HEK293 (cell line): ENCODE measurements around the gene SST.

ENCODE experiments used
- CTCF ChIA-PET: fragments of 350-600 bp; formaldehyde crosslinking; extraction: SDS; loops from one replicate; lab custom pipeline; 2021; ENCODE audit warnings: antibody characterized with exemption; lab: Yijun Ruan, JAX
- POLR2A ChIA-PET: fragments of 300-600 bp; formaldehyde crosslinking; extraction: SDS; loops from one replicate; lab custom pipeline; 2020; ENCODE audit warnings: antibody characterized with exemption, inconsistent platforms; lab: Yijun Ruan, JAX
- H3K27ac ChIP-seq: fragments of 200-500 bp; sonication (Bioruptor generic); 2 replicates; pipeline ENCODE4 v1.5.1; 2014; ENCODE audit warnings: low read depth, low read length, control low read depth, inconsistent platforms; ENCODE audit errors: extremely low read depth
- H3K36me3 ChIP-seq, 2 experiments: fragments of 200-500 bp in 1 of 2; sonication (Bioruptor generic) in 1 of 2; 1 replicate in 1 of 2; 2 replicates in 1 of 2; pipeline ENCODE4 v1.5.1; 2014 to 2017; ENCODE audit warnings: inconsistent platforms in 2 of 2, low read length in 2 of 2; ENCODE audit not compliant: control insufficient read depth in 2 of 2, insufficient read depth in 1 of 2
- H3K4me1 ChIP-seq: fragments of 200-500 bp; sonication (Bioruptor generic); 2 replicates; pipeline ENCODE4 v1.5.1; 2014; ENCODE audit warnings: mild to moderate bottlenecking, low read length, inconsistent platforms; ENCODE audit not compliant: control insufficient read depth, insufficient read depth
- H3K4me3 ChIP-seq: 2 replicates; pipeline ENCODE4 v1.5.1; 2011; ENCODE audit warnings: low read depth, mild to moderate bottlenecking, control low read depth, low read length, moderate library complexity
- H3K9me3 ChIP-seq: fragments of 200-500 bp; sonication (Bioruptor generic); 2 replicates; pipeline ENCODE4 v1.5.1; 2014; ENCODE audit warnings: low read depth, low read length, inconsistent platforms; ENCODE audit not compliant: control insufficient read depth, insufficient read depth
- BCL11A ChIP-seq: fragments of 450-650 bp; formaldehyde crosslinking; IDR thresholded peaks from 2 replicates; pipeline ENCODE4 v1.5.1; 2016; ENCODE audit warnings: low read depth, missing biosample characterization, missing genetic modification characterization
- GLI2 ChIP-seq: fragments of 450-650 bp; formaldehyde crosslinking; IDR thresholded peaks from 2 replicates; pipeline ENCODE4; 2017; ENCODE audit warnings: missing biosample characterization, missing genetic modification characterization, low read depth, borderline replicate concordance
- IKZF3 ChIP-seq: fragments of 450-650 bp; IDR thresholded peaks from 2 replicates; pipeline ENCODE4 v1.5.0; 2018; ENCODE audit warnings: missing biosample characterization, mild to moderate bottlenecking, missing genetic modification characterization, moderate library complexity
- PRDM6 ChIP-seq: fragments of 450-650 bp; formaldehyde crosslinking; IDR thresholded peaks from 2 replicates; pipeline ENCODE4 v1.5.1; 2017; ENCODE audit warnings: missing biosample characterization, missing genetic modification characterization
- SETDB1 ChIP-seq: IDR thresholded peaks from one replicate; pipeline ENCODE4 v1.6.1; 2017; ENCODE audit warnings: mild to moderate bottlenecking, low read length, moderate library complexity, mixed read lengths; ENCODE audit not compliant: insufficient read length
- TRIM28 ChIP-seq: IDR thresholded peaks from 2 replicates; pipeline ENCODE4 v1.6.1; 2011; ENCODE audit warnings: low read length, control low read depth, borderline replicate concordance
- ZBTB17 ChIP-seq: fragments of 450-650 bp; formaldehyde crosslinking; IDR thresholded peaks from 2 replicates; pipeline ENCODE4 v1.5.1; 2016; ENCODE audit warnings: missing biosample characterization, missing genetic modification characterization
- ZFP3 ChIP-seq: fragments of 450-650 bp; formaldehyde crosslinking; IDR thresholded peaks from 2 replicates; pipeline ENCODE4 v1.5.1; 2016; ENCODE audit warnings: low read depth, missing biosample characterization, missing genetic modification characterization
- ZNF133 ChIP-seq: fragments of 450-650 bp; formaldehyde crosslinking; IDR thresholded peaks from 2 replicates; pipeline ENCODE4 v1.5.1; 2016; ENCODE audit warnings: missing biosample characterization, missing genetic modification characterization
- ZNF175 ChIP-seq: fragments of 450-650 bp; formaldehyde crosslinking; IDR thresholded peaks from 2 replicates; pipeline ENCODE4 v1.5.1; 2016; ENCODE audit warnings: missing biosample characterization, missing genetic modification characterization
- ZNF221 ChIP-seq: fragments of 450-650 bp; formaldehyde crosslinking; IDR thresholded peaks from 2 replicates; pipeline ENCODE4 v1.5.1; 2017; ENCODE audit warnings: missing biosample characterization, missing genetic modification characterization, borderline replicate concordance
- ZNF324 ChIP-seq: fragments of 450-650 bp; formaldehyde crosslinking; IDR thresholded peaks from 2 replicates; pipeline ENCODE4 v1.5.1; 2016; ENCODE audit warnings: missing biosample characterization, missing genetic modification characterization
- ZNF366 ChIP-seq: fragments of 450-650 bp; formaldehyde crosslinking; conservative IDR thresholded peaks from 2 replicates; pipeline ENCODE4 v1.5.1; 2016; ENCODE audit warnings: missing biosample characterization, missing genetic modification characterization
- ZNF394 ChIP-seq: fragments of 450-650 bp; formaldehyde crosslinking; IDR thresholded peaks from 2 replicates; pipeline ENCODE4 v1.5.1; 2016; ENCODE audit warnings: missing biosample characterization, missing genetic modification characterization, mild to moderate bottlenecking, moderate library complexity, borderline replicate concordance
- ZNF488 ChIP-seq: fragments of 450-650 bp; formaldehyde crosslinking; IDR thresholded peaks from 2 replicates; pipeline ENCODE4 v1.5.1; 2016; ENCODE audit warnings: missing biosample characterization, missing genetic modification characterization
- ZNF501 ChIP-seq: fragments of 450-650 bp; formaldehyde crosslinking; IDR thresholded peaks from 2 replicates; pipeline ENCODE4 v1.5.1; 2016; ENCODE audit warnings: missing biosample characterization, missing genetic modification characterization
- ZNF513 ChIP-seq: fragments of 450-650 bp; IDR thresholded peaks from 2 replicates; pipeline ENCODE4 v1.5.1; 2018; ENCODE audit warnings: missing biosample characterization, missing genetic modification characterization
- ZNF514 ChIP-seq: fragments of 450-650 bp; formaldehyde crosslinking; IDR thresholded peaks from 2 replicates; pipeline ENCODE4 v1.5.1; 2016; ENCODE audit warnings: missing biosample characterization, missing genetic modification characterization
- ZNF624 ChIP-seq: fragments of 450-650 bp; formaldehyde crosslinking; IDR thresholded peaks from 2 replicates; pipeline ENCODE4 v1.5.1; 2017; ENCODE audit warnings: missing biosample characterization, missing genetic modification characterization
- ZNF645 ChIP-seq: fragments of 450-650 bp; formaldehyde crosslinking; IDR thresholded peaks from 2 replicates; pipeline ENCODE4; 2016; ENCODE audit warnings: missing biosample characterization, missing genetic modification characterization
- ZNF747 ChIP-seq: fragments of 450-650 bp; formaldehyde crosslinking; IDR thresholded peaks from 2 replicates; pipeline ENCODE4 v1.5.1; 2016; ENCODE audit warnings: missing biosample characterization, missing genetic modification characterization
- ZSCAN30 ChIP-seq: fragments of 450-650 bp; IDR thresholded peaks from 2 replicates; pipeline ENCODE4 v1.5.1; 2018; ENCODE audit warnings: missing biosample characterization, mild to moderate bottlenecking, missing genetic modification characterization, moderate library complexity

The SST gene

GRCh38 chr3:187677604-187678003 lies 7.4 kb upstream of the SST start (continued):
- no peak for TF ChIP-seq ZNF747 (tag by site-specific recombination)
- no peak for TF ChIP-seq ZFP3 (tag by site-specific recombination)
- no peak for TF ChIP-seq IKZF3
- TF ChIP-seq ZNF175 (tag by site-specific recombination) = no peak
- no peak for TF ChIP-seq TRIM28
- TF ChIP-seq ZNF488 (tag by site-specific recombination) = no peak
- TF ChIP-seq ZNF513 (tag by site-specific recombination) = no peak
- TF ChIP-seq ZNF645 (tag by site-specific recombination) = no peak

GRCh38 chr3:187673012-187673411 lies 2.8 kb upstream of the SST start:
- TF ChIP-seq SETDB1 (no peak), ZNF624 (tag by site-specific recombination) (no peak), ZNF324 (tag by site-specific recombination) (no peak), ZNF221 (tag by site-specific recombination) (no peak)
- Histone ChIP-seq H3K4me3 (no peak overlapping the region), H3K9me3 (no peaks in the 10 kb centered on the region), H3K4me1 (no peaks in the 10 kb centered on the region), H3K36me3 (no peaks in the 10 kb centered on the region), H3K27ac (no peak overlapping the region)
- ChIA-PET POLR2A (no interaction called here), CTCF (interaction anchor here (3.7 kb wide), 1 partner anchor 354 kb away, joined by 23 read pairs; no protein-coding TSS in a partner anchor)

- Histone ChIP-seq H3K4me3 (no peak overlapping the region), H3K36me3 (no peaks in the 10 kb centered on the region), H3K27ac (no peak overlapping the region), H3K9me3 (no peaks in the 10 kb centered on the region), H3K4me1 (no peaks in the 10 kb centered on the region)
- POLR2A ChIA-PET = no interaction called here
- no peak for TF ChIP-seq ZNF394
- CTCF ChIA-PET = interaction anchor here (1.1 to 1.7 kb wide), 2 partner anchors 51 to 348 kb away, joined by 4 to 6 read pairs; no protein-coding TSS in a partner anchor
These were observed 2.7 kb downstream of the SST start for GRCh38 chr3:187667526-187667925.

GRCh38 chr3:187665764-187666402 lies 4.3 kb downstream of the SST start:
- Histone ChIP-seq H3K36me3 (no peaks in the 10 kb centered on the region), H3K4me3 (no peak overlapping the region), H3K27ac (no peak overlapping the region), H3K4me1 (no peaks in the 10 kb centered on the region), H3K9me3 (no peaks in the 10 kb centered on the region)
- POLR2A ChIA-PET = no interaction called here
- CTCF ChIA-PET = no interaction called here
- no peak for TF ChIP-seq BCL11A (tag by site-specific recombination)
- no peak for TF ChIP-seq ZSCAN30 (tag by site-specific recombination)
- no peak for TF ChIP-seq ZNF133 (tag by site-specific recombination)
- no peak for TF ChIP-seq ZNF366 (tag by site-specific recombination)
- no peak for TF ChIP-seq GLI2
- TF ChIP-seq PRDM6 (tag by site-specific recombination) = no peak
- TF ChIP-seq ZNF513 (tag by site-specific recombination) = no peak
- TF ChIP-seq ZNF514 (tag by site-specific recombination) = no peak
- TF ChIP-seq ZBTB17 (tag by site-specific recombination) = no peak
- TF ChIP-seq ZNF501 (tag by site-specific recombination) = no peak
